HG02943 (cell line): ENCODE data around the gene UBE2J1.
"Not testable (repeated sequence)": the region's sequence is repeated elsewhere in the genome, so short reads cannot be mapped to it uniquely, and the experiment has no call there.

ENCODE experiments used
- ATAC-seq: cut with Tn5 transposase; IDR thresholded peaks from one replicate; pipeline ENCODE4 v1.9.1; 2021; ENCODE audit warnings: mild to moderate bottlenecking, low read depth, moderate library complexity; ENCODE audit not compliant: unreplicated experiment

UBE2J1 gene, protein sequence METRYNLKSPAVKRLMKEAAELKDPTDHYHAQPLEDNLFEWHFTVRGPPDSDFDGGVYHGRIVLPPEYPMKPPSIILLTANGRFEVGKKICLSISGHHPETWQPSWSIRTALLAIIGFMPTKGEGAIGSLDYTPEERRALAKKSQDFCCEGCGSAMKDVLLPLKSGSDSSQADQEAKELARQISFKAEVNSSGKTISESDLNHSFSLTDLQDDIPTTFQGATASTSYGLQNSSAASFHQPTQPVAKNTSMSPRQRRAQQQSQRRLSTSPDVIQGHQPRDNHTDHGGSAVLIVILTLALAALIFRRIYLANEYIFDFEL

GRCh38 chr6:89352278-89353117, at the start of gene UBE2J1:
TSS of gene UBE2J1 (minus strand) at chr6:89352722. CDS start at chr6:89352569, 153 bp downstream.
- peak; percentile 43 for ATAC-seq

GRCh38 chr6:89400912-89401399, 48.4 kb upstream of the UBE2J1 start:
- no peak for ATAC-seq

DNA sequence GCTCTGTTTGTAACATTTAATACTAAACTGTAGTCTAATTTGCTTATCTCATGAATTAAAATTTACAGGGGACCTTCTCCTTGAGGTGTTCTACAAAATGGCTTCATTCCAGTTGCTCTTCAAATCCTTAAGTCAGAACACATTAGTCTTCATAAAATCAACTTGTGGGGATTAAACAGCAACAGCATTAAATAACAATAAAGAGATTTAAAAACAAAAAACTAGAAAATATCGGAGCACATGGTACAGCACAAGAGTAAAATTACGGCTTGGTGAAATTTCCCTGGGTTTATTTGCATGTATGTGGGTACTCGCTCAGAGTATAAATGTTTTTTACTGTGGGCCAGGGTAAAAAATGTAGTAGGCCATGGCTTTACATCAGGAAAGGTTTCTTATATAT, 47.5 kb upstream of the UBE2J1 start:
- ATAC-seq, result no peak

DNA sequence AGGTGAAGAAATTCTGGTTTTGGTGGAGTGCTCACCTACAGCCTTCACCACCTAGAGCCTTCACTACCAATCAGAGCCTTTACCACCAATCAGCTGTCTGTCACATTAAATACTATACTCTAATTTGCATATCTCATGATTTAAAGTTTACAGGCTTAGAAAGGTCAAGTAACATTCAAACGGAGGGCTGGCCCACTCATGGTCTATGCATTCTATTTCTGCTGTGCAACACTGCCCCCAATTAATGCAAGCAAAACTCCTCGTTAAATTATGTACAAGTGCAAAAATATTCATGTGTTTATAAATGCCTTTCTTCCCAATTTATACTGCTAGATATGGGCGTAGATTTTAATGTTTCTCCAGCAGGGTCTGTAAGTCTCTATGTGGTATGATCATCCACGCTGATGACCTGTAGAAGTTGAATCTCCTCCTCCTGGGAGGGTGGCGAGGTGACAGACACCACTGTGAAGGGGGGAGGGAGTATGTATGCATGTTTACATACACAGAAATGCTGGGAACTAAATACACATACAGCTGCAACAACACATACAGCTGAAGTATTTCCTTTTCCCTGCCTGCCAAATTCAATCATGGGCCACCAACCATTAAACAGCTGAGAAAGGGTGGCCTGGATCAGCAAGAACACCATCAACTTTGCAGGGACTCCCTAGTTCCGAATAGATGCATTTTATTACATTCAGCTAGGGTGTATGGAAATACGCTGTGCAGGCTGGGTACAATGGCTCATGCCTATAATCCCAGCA, 46.4 kb upstream of the UBE2J1 start:
- ATAC-seq, result no peak

- ATAC-seq, result not testable (repeated sequence)
Measured at GRCh38 chr6:89397884-89398283, 45.4 kb upstream of the UBE2J1 start.

DNA sequence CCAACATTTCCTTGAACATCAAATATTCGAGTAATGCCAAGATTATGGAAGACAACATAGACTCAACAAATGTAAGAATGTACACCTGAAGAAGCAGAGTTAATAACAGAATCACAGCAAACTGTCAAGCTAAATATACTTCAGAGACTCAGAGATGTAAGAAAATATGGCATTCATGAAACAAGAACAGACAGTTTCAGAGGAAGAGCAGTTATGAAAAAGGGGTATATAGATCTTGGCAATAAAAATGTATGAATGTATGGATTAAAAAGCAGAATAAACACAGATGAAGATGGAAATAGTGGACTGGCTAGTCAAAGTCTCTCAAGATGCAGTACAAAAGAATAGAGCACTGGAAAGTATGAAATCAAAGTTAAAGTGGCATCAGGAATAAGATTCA, 41.1 kb upstream of the UBE2J1 start:
- ATAC-seq, result no peak

DNA sequence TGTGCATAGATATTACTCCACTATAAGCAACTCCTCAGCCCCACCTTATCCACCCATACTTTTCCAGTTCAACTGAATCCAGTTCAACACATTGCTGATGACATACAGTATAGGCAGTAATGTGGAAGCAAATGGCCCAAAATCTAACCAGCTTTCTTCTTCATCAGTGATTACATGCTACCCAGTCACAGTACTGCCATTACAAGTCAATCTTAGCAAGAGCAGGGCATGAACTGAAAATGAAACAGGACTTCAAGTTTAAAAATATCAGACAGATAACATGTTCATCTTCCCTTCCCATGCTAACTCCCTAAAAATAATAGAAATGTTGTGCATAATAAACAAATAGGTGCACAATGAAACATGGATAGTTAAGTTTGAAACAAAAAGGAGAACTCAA, 40.3 kb upstream of the UBE2J1 start:
- ATAC-seq, result no peak

DNA sequence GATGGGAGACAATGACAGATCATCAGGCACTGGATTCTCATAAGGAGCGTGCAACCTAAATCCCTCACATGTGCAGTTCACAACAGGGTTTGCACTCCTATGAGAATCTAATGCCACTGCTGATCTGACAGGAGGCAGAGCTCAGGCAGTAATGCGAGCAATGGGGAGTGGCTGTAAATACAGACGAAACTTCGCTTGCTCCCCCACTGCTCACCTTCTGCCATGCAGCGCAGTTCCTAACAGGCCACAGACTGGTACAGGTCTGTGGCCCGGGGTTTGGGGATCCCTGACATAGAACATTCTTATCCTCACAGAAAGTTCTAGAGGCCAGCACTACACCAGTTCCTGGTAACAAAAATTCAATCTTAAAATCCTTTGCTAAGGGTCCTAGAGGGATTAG, 36.3 kb upstream of the UBE2J1 start:
- ATAC-seq, result no peak

GRCh38 chr6:89387516-89388201, 35.1 kb upstream of the UBE2J1 start:
- peak; percentile 95 for ATAC-seq

DNA sequence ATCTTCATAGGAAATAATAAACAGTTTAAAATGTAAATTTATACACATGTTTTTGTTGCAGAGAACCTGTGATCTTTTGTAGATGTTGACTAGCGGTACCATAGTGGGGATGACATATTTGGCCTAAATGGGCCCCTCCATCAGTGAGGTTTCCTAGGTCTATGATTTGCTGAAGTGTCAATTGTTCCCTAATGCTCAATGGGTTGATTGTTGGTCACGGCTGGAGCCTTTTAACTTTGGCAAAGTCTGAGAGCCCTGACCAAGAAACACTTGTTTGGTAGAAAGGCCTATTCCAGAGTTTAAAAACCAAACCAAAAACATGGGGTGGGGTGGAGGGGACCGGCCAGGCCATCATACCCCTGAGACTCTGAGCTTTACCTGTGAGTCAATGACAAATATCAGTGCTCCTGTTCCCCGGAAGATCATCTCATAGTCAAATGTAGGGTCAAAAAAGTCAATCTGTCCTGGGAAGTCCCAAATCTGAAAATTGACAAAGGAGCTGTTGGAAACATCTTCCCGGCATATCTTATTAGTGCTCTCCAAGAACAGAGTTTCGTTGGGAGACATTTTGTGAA, 34.5 kb upstream of the UBE2J1 start:
- ATAC-seq, result peak; percentile 16

GRCh38 chr6:89385846-89386245, 33.3 kb upstream of the UBE2J1 start:
- ATAC-seq, result no peak

- no peak for ATAC-seq
Measured at GRCh38 chr6:89385156-89385667, 32.7 kb upstream of the UBE2J1 start.

- ATAC-seq, result no peak
Measured at GRCh38 chr6:89381031-89381430, 28.5 kb upstream of the UBE2J1 start.

GRCh38 chr6:89379281-89379680, 26.8 kb upstream of the UBE2J1 start:
- ATAC-seq, result no peak

- ATAC-seq, result no peak
Measured at GRCh38 chr6:89378628-89379027, 26.1 kb upstream of the UBE2J1 start.

DNA sequence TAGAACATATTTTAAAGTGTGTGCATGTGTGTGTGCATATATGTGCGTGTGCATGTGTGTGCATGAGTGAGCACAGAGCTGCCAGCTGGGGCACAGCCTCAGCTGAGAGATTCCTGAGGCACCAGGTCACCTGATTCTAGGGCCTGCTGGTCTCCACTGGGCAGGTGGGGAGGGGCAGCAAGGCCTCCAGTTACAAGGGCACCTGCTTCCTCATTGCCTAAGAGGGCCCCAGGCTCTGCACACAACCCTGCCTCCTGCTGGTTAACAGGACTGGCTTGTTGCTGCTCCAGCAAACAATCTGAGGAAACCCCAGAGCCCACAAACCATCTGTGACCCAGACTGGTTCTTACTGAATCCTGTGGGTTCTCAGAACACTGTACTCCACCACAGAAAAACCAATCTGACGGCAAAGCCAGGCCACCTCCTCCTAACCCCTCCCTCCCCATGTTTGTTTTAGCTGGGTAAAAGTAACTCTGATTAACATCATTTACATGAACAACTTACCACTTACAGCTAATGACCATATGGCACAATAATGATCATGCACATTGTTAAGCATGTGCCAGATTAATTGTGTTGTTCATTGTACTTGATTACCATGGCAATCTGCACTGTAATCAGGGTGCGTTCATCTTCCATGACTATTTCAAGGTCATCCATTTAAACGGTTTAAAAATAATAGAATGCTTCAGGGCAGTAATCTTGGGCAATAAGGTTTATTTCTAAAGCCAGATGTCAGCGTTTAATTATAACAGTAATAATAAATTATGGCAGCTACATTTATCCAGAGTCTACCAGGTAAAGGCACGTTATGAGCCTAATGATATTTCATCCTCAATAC, 23.1 kb upstream of the UBE2J1 start:
- peak; percentile 69 for ATAC-seq

GRCh38 chr6:89372506-89372901, 20.0 kb upstream of the UBE2J1 start:
- ATAC-seq, result peak; percentile 41

- peak; percentile 64 for ATAC-seq
Measured at GRCh38 chr6:89371849-89372505, 19.5 kb upstream of the UBE2J1 start.
